Subcutaneous abdominal adipose tissue (tissue), 5 donors: Measurements from ENCODE around the gene DLG2.

Source experiments
- H3K27ac ChIP-seq: one replicate; pipeline ENCODE4 v1.7.0; 2013; ENCODE audit warnings: low read depth, mild to moderate bottlenecking, inconsistent platforms, low read length, moderate library complexity
- H3K27me3 ChIP-seq, 5 donors: one replicate each; pipeline ENCODE4 v1.7.0; 2013; ENCODE audit warnings: low read length in 5 of 5, inconsistent platforms in 1 of 5; ENCODE audit not compliant: control insufficient read depth in 5 of 5, insufficient read depth in 4 of 5
- H3K36me3 ChIP-seq, 5 donors: one replicate each; pipeline ENCODE4 v1.7.0; 2013; ENCODE audit warnings: low read length in 5 of 5; ENCODE audit not compliant: control insufficient read depth in 5 of 5, insufficient read depth in 5 of 5
- H3K4me1 ChIP-seq, 5 donors: one replicate each; pipeline ENCODE4 v1.7.0; 2013; ENCODE audit warnings: low read length in 5 of 5, mild to moderate bottlenecking in 3 of 5, moderate library complexity in 1 of 5; ENCODE audit not compliant: control insufficient read depth in 5 of 5, insufficient read depth in 5 of 5
- H3K4me3 ChIP-seq, 5 donors: one replicate each; pipeline ENCODE4 v1.7.0; 2013; ENCODE audit warnings: low read length in 5 of 5, low read depth in 1 of 5
- H3K9ac ChIP-seq, 5 donors: one replicate each; pipeline ENCODE4 v1.7.0; 2013; ENCODE audit warnings: low read length in 5 of 5, mild to moderate bottlenecking in 4 of 5, moderate library complexity in 3 of 5
- H3K9me3 ChIP-seq, 5 donors: one replicate each; pipeline ENCODE4 v1.7.0; 2013; ENCODE audit warnings: low read length in 5 of 5; ENCODE audit not compliant: control insufficient read depth in 5 of 5
- donor health status: healthy.
- donor health status: healthy.
- donor health status: healthy.
- donor health status: healthy.
- donor health status: healthy.

Gene DLG2

DNA sequence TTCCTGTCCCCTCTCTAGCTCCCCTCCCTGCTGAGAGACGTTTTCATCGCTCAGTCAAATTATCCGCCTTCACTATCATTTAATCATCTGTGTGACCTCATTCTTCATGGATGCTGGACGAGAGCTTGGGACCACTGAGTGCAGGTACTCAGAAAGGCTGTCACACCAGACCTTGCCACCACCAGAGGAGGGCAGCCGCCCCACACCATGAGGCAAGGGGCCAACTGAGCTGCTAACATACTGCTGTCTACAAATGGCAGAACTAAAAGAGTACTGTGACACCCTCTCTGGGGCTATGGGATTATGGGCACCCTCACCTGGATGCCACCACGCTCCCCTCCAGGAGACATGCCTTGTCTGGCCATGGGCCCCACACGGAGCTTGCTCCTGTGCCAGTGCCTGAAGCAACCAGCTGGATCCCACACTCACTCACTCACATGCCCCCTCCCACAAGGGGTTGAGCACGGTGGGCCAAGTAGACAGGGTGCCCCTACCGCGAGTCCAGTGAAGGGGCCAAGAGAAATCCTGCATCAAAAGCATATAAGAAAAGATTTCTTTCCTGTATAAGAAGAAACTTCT, 1670.9 kb downstream of the DLG2 start:
- Histone ChIP-seq H3K36me3 (no peaks in the 10 kb centered on the region), H3K27me3 (no peaks in the 10 kb centered on the region), H3K9ac (no peak overlapping the region), H3K27ac (no peak overlapping the region), H3K4me1 (no peaks in the 10 kb centered on the region), H3K9me3 (no peaks in the 10 kb centered on the region), H3K4me3 (no peak overlapping the region)

DNA sequence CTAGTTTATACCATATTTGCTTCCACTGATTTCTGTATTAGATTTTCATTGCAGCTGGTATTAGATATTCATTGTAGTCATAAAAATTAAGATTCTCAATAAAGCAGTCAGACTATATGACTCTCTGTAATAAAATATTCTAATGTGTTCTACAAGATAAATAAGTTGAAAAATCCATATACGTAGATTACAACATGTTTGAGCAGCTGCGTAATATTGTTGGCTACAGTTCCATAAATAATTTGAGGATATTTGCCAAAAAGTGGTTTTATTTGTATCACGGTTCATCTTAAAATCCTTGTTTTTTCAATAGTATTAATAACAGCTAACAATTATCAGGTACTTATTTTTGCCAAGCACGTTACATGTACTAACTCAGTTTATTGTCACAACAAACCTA, 1672.4 kb downstream of the DLG2 start:
- H3K27me3 ChIP-seq, result no peaks in the 10 kb centered on the region
- no peaks in the 10 kb centered on the region for H3K9me3 ChIP-seq
- no peak overlapping the region for H3K9ac ChIP-seq
- H3K27ac ChIP-seq, result no peak overlapping the region
- no peak overlapping the region for H3K4me3 ChIP-seq
- no peaks in the 10 kb centered on the region for H3K36me3 ChIP-seq
- H3K4me1 ChIP-seq, result no peaks in the 10 kb centered on the region

DNA sequence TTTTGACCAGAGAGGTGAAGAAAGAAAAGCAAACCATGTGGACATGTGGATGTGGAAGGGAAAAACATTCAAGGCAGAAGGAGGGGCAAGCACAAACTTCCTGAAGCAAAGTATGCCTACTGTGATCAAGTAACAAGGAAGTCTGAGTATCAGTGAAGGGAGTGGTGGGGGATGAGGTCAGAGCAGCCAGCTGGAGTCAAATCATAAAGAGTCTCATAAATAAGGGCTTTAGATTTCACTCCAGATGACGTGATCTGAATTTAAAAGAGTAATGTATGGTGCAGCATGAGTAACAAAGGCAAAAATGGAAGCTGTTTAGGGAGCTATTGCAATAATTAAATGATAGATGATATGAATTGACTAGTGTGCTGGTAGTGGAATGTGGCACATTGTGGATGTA, 1675.6 kb downstream of the DLG2 start:
- H3K9ac ChIP-seq, result no peak overlapping the region
- no peak overlapping the region for H3K4me3 ChIP-seq
- H3K27me3 ChIP-seq, result no peaks in the 10 kb centered on the region
- no peaks in the 10 kb centered on the region for H3K9me3 ChIP-seq
- no peaks in the 10 kb centered on the region for H3K4me1 ChIP-seq
- H3K36me3 ChIP-seq, result no peaks in the 10 kb centered on the region
- no peak overlapping the region for H3K27ac ChIP-seq

DNA sequence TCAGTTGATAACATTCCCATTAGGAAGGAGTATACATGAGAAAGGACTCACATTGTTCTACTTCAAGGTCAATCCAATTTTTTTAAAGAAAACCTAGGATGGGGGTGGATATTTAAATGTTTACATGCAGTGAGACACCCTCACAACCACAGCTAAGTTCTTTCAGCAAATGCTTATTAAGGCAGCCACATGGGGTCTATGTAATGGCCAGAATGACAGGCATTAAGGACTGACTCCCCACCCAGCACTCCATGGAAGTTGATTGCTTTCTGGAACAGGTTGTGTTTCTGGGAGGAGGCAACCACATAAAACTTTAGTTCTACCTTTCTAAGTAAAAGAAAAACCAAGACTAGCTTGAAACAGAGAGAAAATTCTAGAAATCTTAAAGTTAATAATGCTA, 1678.9 kb downstream of the DLG2 start:
- Histone ChIP-seq H3K9me3 (peaks cover 0 to 3% (median 0%) of the 10 kb centered on the region in 5 donors), H3K4me3 (no peak overlapping the region), H3K27me3 (no peaks in the 10 kb centered on the region), H3K9ac (no peak overlapping the region), H3K36me3 (no peaks in the 10 kb centered on the region), H3K4me1 (no peaks in the 10 kb centered on the region), H3K27ac (no peak overlapping the region)

DNA sequence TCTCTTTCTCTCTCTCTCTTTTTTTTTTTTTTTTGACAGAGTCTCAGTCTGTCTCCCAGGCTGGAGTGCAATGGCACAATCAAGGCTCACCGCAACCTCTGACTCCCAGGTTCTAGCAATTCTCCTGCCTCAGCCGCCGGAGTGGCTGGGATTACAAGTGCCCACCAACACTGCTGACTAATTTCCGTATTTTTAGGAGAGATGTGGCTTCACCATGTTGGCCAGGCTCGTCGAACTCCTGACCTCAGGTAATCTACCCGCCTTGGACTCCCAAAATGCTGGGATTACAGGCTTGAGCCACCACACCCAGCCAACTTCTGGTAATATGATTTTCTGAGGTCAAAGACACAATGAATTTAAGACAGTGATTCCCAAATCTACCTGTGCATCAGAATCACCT, 1681.2 kb downstream of the DLG2 start:
- H3K9ac ChIP-seq, result no peak overlapping the region
- H3K36me3 ChIP-seq, result no peaks in the 10 kb centered on the region
- H3K4me1 ChIP-seq, result no peaks in the 10 kb centered on the region
- H3K27me3 ChIP-seq, result no peaks in the 10 kb centered on the region
- no peak overlapping the region for H3K4me3 ChIP-seq
- H3K27ac ChIP-seq, result no peak overlapping the region
- H3K9me3 ChIP-seq, result peaks cover 0 to 3% (median 0%) of the 10 kb centered on the region in 5 donors

DNA sequence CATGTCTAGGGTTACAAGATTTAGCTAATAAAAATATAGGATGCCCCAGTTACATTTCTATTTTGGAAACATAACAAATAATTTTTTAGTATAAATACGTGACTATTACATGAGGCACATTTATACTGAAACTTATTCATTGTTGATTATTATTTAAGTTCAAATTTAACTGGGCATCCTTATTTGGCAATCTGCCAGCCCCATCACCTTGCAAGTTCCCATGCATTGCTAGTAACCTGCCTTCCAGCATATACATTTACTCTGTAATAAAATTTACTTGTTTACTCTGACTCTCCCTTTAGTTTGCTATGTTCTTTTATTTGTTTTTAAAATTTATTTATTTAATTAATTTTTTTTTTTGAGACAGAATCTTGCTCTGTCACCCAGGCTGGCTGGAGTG, 1686.1 kb downstream of the DLG2 start:
- H3K27me3 ChIP-seq, result no peaks in the 10 kb centered on the region
- H3K36me3 ChIP-seq, result no peaks in the 10 kb centered on the region
- H3K27ac ChIP-seq, result no peak overlapping the region
- no peaks in the 10 kb centered on the region for H3K4me1 ChIP-seq
- no peak overlapping the region for H3K4me3 ChIP-seq
- H3K9ac ChIP-seq, result no peak overlapping the region
- peaks cover 0 to 3% (median 0%) of the 10 kb centered on the region in 5 donors for H3K9me3 ChIP-seq

DNA sequence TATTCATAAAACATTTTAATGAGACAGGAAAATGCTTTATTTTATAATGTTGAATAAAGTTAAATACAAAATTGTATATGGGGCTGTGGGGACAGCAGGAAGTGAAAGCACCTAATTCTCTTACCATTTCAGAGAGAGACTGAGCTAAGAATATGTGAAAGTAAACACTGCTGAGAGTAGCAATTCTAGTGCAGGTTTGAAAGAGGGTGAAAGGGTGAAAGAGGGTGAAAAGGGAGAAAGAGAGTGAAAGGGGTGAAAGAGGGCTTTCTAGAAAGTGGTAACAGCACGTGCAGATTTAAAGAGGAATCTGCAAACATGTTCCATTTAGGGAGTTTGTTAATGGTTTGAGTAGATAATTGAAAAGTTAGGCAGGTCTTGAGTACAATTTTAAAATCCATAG, 1689.0 kb downstream of the DLG2 start:
- Histone ChIP-seq H3K27me3 (no peaks in the 10 kb centered on the region), H3K9ac (no peak overlapping the region), H3K4me3 (no peak overlapping the region), H3K4me1 (no peaks in the 10 kb centered on the region), H3K9me3 (no peaks in the 10 kb centered on the region), H3K36me3 (no peaks in the 10 kb centered on the region), H3K27ac (no peak overlapping the region)

DNA sequence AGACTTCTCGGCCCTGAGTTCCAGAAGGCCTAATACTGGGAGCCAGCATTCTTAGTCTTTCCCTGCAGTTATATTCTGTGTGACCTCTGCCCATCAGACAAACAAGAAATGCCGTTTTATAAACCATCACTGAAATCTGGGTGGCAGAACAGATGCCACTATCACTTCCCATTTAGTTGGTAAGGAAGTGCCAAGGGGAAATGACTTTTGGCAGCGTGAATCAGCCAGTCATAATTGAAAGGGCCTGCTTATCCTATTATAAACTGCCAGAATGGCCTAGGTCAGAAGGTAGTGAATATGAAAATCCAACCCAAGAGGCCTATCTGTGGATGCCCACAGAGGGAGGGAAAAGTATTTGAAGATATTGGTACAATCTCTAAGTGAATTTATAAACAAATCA, 1694.1 kb downstream of the DLG2 start:
- H3K27ac ChIP-seq, result no peak overlapping the region
- H3K36me3 ChIP-seq, result no peaks in the 10 kb centered on the region
- H3K4me3 ChIP-seq, result no peak overlapping the region
- H3K27me3 ChIP-seq, result no peaks in the 10 kb centered on the region
- no peaks in the 10 kb centered on the region for H3K9me3 ChIP-seq
- H3K4me1 ChIP-seq, result no peaks in the 10 kb centered on the region
- no peak overlapping the region for H3K9ac ChIP-seq

DNA sequence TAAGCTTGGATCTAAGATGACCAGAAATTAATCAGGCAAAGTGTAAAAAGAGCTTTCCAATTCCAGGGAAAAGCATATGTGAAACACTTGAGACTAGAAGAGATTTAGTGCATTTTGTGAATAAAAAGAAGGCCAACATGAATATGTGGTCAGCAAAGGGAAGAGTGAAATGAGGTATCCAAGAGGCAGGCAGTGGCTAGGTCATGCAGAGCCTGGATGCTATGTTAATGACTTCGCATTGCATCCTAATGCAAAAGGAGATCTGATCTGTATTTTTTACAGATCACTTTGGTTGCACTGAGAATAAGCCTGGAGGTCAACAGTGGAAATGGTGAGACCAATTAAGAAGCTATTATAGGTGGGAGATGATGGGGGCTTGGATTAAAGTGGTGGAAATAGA, 1699.7 kb downstream of the DLG2 start:
- Histone ChIP-seq H3K4me1 (no peaks in the 10 kb centered on the region), H3K9me3 (no peaks in the 10 kb centered on the region), H3K36me3 (no peaks in the 10 kb centered on the region), H3K27me3 (no peaks in the 10 kb centered on the region), H3K4me3 (no peak overlapping the region), H3K9ac (no peak overlapping the region), H3K27ac (no peak overlapping the region)

DNA sequence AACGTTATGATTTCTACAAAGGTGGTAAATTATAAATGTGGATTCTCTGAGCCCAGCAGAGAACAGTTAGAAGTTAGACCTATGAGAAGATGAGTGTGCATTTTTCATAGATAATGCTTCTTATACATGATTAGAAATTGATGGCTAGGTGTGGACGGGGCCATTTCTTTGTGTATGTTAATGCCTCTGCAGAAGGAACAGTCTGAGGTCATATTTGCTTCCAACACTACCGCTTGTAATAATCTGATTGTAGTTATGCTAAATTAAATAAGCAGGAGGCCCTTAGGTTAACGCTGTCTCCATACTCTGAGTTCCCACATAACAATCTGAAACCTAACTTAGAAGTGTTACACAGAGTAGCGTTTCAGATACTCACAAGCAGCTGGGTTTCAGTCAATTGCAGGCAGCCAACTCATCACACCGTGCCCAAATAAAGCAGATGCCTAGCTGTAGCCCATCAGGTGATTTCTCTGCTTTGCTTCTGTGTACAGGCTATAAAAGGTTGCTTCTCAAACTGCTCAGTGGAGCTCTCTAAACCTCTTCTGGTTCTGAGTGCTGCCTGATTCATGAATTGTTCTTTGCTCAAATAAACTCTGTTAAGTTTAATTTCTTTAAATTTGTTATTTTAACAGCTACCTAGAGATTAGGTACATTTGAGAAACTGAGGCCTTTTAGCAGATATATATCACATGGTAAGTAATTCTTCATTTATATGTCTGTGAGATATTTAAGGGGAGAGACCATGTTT, 1702.2 kb downstream of the DLG2 start:
- H3K9ac ChIP-seq, result no peak overlapping the region
- no peak overlapping the region for H3K27ac ChIP-seq
- no peaks in the 10 kb centered on the region for H3K36me3 ChIP-seq
- H3K4me1 ChIP-seq, result no peaks in the 10 kb centered on the region
- H3K27me3 ChIP-seq, result no peaks in the 10 kb centered on the region
- H3K9me3 ChIP-seq, result no peaks in the 10 kb centered on the region
- H3K4me3 ChIP-seq, result no peak overlapping the region
